Gastrocnemius medialis (tissue), 4 donors: ENCODE data around the gene CMIP.

Experiments used
- POLR2A ChIP-seq, 2 donors: fragments of 450-650 bp; IDR thresholded peaks; one replicate each; pipeline ENCODE4 v1.6.1; 2017; ENCODE audit warnings: antibody characterized with exemption in 2 of 2, mild to moderate bottlenecking in 2 of 2, moderate library complexity in 2 of 2
- TF ChIP-seq, protein P1 (sequence below), 5 experiments: fragments of 450-650 bp in 3 of 5; fragments of 200-600 bp in 2 of 5; sonication (generic) in 2 of 5; IDR thresholded peaks in 4 of 5; conservative IDR thresholded peaks in 1 of 5; 1 replicate in 4 of 5; 2 replicates in 1 of 5; pipeline ENCODE4 v1.5.1; 2016 to 2019; ENCODE audit warnings: antibody characterized with exemption in 5 of 5, mild to moderate bottlenecking in 3 of 5, moderate library complexity in 3 of 5

DNA sequence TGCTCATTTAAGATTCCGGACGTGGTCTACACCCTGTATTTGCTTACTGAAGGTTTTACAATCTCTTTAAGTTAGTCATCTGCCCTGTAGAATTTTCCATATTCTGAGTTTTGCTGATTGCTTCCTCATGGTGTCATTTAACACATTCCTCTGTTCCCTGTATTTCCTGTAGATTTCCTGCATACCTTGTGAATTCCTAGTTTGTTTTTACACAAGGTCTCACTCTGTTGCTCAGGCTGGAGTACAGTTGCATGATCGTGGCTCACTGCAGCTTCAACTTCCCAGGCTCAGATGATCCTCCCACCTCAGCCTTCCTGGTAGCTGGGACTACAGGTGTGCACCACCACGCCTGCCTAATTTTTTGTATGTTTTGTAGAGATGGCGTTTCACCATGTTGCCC, 66.8 kb downstream of the CMIP start:
- TF ChIP-seq, protein P1, sequence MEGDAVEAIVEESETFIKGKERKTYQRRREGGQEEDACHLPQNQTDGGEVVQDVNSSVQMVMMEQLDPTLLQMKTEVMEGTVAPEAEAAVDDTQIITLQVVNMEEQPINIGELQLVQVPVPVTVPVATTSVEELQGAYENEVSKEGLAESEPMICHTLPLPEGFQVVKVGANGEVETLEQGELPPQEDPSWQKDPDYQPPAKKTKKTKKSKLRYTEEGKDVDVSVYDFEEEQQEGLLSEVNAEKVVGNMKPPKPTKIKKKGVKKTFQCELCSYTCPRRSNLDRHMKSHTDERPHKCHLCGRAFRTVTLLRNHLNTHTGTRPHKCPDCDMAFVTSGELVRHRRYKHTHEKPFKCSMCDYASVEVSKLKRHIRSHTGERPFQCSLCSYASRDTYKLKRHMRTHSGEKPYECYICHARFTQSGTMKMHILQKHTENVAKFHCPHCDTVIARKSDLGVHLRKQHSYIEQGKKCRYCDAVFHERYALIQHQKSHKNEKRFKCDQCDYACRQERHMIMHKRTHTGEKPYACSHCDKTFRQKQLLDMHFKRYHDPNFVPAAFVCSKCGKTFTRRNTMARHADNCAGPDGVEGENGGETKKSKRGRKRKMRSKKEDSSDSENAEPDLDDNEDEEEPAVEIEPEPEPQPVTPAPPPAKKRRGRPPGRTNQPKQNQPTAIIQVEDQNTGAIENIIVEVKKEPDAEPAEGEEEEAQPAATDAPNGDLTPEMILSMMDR (IDR thresholded peaks at IDR 0.05 in 4 of 5, conservative IDR thresholded peaks at IDR 0.05 in 1 of 5): no peak
- no peak for TF ChIP-seq POLR2A (IDR thresholded peaks at IDR 0.05)
